Midbrain (tissue), 1 donor: ENCODE measurements around the gene TMEM37.
A peak's percentile ranks its signal among the peaks of the same experiment; 100 is the strongest.

Source experiments
- DNase-seq: peaks from one replicate; lab custom pipeline; 2025; lab: John Stamatoyannopoulos, UW

TMEM37 gene

GRCh38 chr2:119460076-119460475, 28.4 kb downstream of the TMEM37 start:
- no peak for DNase-seq

GRCh38 chr2:119461811-119462210, 30.2 kb downstream of the TMEM37 start:
- DNase-seq, result no peak

- DNase-seq, result no peak
Measured at GRCh38 chr2:119462574-119462973, 30.9 kb downstream of the TMEM37 start.

- no peak for DNase-seq
Measured at GRCh38 chr2:119463136-119463535, 31.5 kb downstream of the TMEM37 start.

- no peak for DNase-seq
Measured at GRCh38 chr2:119463990-119464389, 32.3 kb downstream of the TMEM37 start.

- no peak for DNase-seq
Measured at GRCh38 chr2:119464981-119465380, 33.3 kb downstream of the TMEM37 start.

GRCh38 chr2:119465687-119466086, 34.0 kb downstream of the TMEM37 start:
- DNase-seq, result no peak

- DNase-seq, result no peak
Measured at GRCh38 chr2:119466373-119466772, 34.7 kb downstream of the TMEM37 start.

- DNase-seq, result no peak
Measured at GRCh38 chr2:119468154-119468955, 36.7 kb downstream of the TMEM37 start.

GRCh38 chr2:119469131-119469530, 37.5 kb downstream of the TMEM37 start:
- no peak for DNase-seq

- DNase-seq, result no peak
Measured at GRCh38 chr2:119469661-119470297, 38.1 kb downstream of the TMEM37 start.

GRCh38 chr2:119472749-119473148, 41.1 kb downstream of the TMEM37 start:
- no peak for DNase-seq

- DNase-seq, result no peak
Measured at GRCh38 chr2:119473621-119474370, 42.1 kb downstream of the TMEM37 start.

GRCh38 chr2:119474371-119475224, 42.9 kb downstream of the TMEM37 start:
- DNase-seq, result no peak

GRCh38 chr2:119475225-119475856, 43.7 kb downstream of the TMEM37 start:
- no peak for DNase-seq

- DNase-seq, result no peak
Measured at GRCh38 chr2:119475857-119476244, 44.2 kb downstream of the TMEM37 start.

- peak; percentile 65 for DNase-seq
Measured at GRCh38 chr2:119476301-119477112, 44.9 kb downstream of the TMEM37 start.

- DNase-seq, result no peak
Measured at GRCh38 chr2:119477113-119477505, 45.5 kb downstream of the TMEM37 start.

GRCh38 chr2:119478188-119478977, 46.7 kb downstream of the TMEM37 start:
- no peak for DNase-seq

- no peak for DNase-seq
Measured at GRCh38 chr2:119478978-119479295, 47.3 kb downstream of the TMEM37 start.
